Hepatocyte (in vitro differentiated cells): Measurements from ENCODE around the gene LENEP. TPM values are rescaled to one million over a fixed set of nuclear protein-coding genes. Genes with fewer than 3 reads are reported as not detected.

Experiments used
- DNase-seq: peaks from one replicate; pipeline ENCODE4 v3.0.0-alpha.2; 2016; ENCODE audit warnings: low spot score
- H2AFZ ChIP-seq: fragments of 200-600 bp; sonication (generic); 2 replicates; pipeline ENCODE4 v1.6.0; 2016; ENCODE audit warnings: antibody characterized with exemption, mild to moderate bottlenecking
- H3K27ac ChIP-seq: fragments of 200-600 bp; sonication (generic); 2 replicates; pipeline ENCODE4 v1.5.1; 2016; ENCODE audit warnings: mild to moderate bottlenecking
- H3K27me3 ChIP-seq: fragments of 200-600 bp; sonication (generic); 2 replicates; pipeline ENCODE4 v1.6.1; 2016
- H3K36me3 ChIP-seq: fragments of 200-600 bp; sonication (generic); replicated peaks from 2 replicates; pipeline ENCODE4 v1.5.1; 2016; ENCODE audit warnings: low read depth; ENCODE audit not compliant: insufficient read depth
- H3K4me1 ChIP-seq: fragments of 200-600 bp; sonication (generic); 2 replicates; pipeline ENCODE4 v1.5.1; 2016; ENCODE audit warnings: mild to moderate bottlenecking, moderate library complexity; ENCODE audit not compliant: insufficient read depth
- H3K4me2 ChIP-seq: fragments of 200-600 bp; sonication (generic); 2 replicates; pipeline ENCODE4 v1.6.0; 2016
- H3K4me3 ChIP-seq: fragments of 200-600 bp; sonication (generic); 2 replicates; pipeline ENCODE4 v1.5.1; 2016; ENCODE audit warnings: mild to moderate bottlenecking
- H3K79me2 ChIP-seq: fragments of 200-600 bp; sonication (generic); 2 replicates; pipeline ENCODE4 v1.6.0; 2017; ENCODE audit warnings: mild to moderate bottlenecking
- H3K9me2 ChIP-seq: fragments of 200-600 bp; sonication (generic); replicated peaks from 2 replicates; pipeline ENCODE4 v1.6.0; 2017; ENCODE audit warnings: mild to moderate bottlenecking; ENCODE audit not compliant: insufficient read depth
- H3K9me3 ChIP-seq: fragments of 200-600 bp; sonication (generic); 2 replicates; pipeline ENCODE4 v1.5.1; 2016; ENCODE audit warnings: low read depth, mild to moderate bottlenecking
- H4K20me1 ChIP-seq: fragments of 200-600 bp; sonication (generic); 2 replicates; pipeline ENCODE4 v1.6.0; 2016; ENCODE audit warnings: mild to moderate bottlenecking; ENCODE audit not compliant: insufficient read depth, poor library complexity, severe bottlenecking
- CTCF ChIP-seq: fragments of 200-600 bp; sonication (generic); IDR thresholded peaks from 2 replicates; pipeline ENCODE4 v1.5.1; 2016; ENCODE audit warnings: antibody characterized with exemption, mild to moderate bottlenecking; ENCODE audit not compliant: poor library complexity
- EZH2 ChIP-seq: fragments of 200-600 bp; sonication (generic); IDR thresholded peaks from 2 replicates; pipeline ENCODE4 v1.6.1; 2016; ENCODE audit warnings: antibody characterized with exemption, mild to moderate bottlenecking, borderline replicate concordance
- EZH2phosphoT487 ChIP-seq: fragments of 200-600 bp; sonication (generic); IDR thresholded peaks from one replicate; pipeline ENCODE4 v1.6.1; 2018; ENCODE audit warnings: antibody characterized with exemption, mild to moderate bottlenecking, low read depth, moderate library complexity; ENCODE audit not compliant: unreplicated experiment, severe bottlenecking
- whole genome bisulfite sequencing: methylation state at CpG from one replicate; pipeline ENCODE4 v1.1.6; 2016; ENCODE audit warnings: low lambda C conversion rate; ENCODE audit errors: missing lambda C conversion rate; 5-methylcytosine and 5-hydroxymethylcytosine counted together
- polyA plus RNA-seq: library from polyadenylated mRNA; unstranded; fragments of >200 nt; fragmentation: Nextera tagmentation; extraction: Ambion mirVana; gene quantifications from 2 replicates; pipeline ENCODE4 v1.2.1, GENCODE V29; 2016
- total RNA-seq: library from RNA; depleted of rRNA; stranded (reverse); fragments of >200 nt; gene quantifications from 2 replicates; pipeline ENCODE4 v1.2.3, GENCODE V29; 2014

The LENEP gene
- total and polyA plus RNA-seq, 2 experiments from 2014 or later: not detected

- Histone ChIP-seq H3K4me3 (no peak overlapping the region), H4K20me1 (no peaks in the 10 kb centered on the region), H3K4me2 (no peak overlapping the region), H3K4me1 (peaks cover 7% of the 10 kb centered on the region), H3K27me3 (no peaks in the 10 kb centered on the region), H3K9me2 (no peaks in the 10 kb centered on the region), H3K36me3 (no peaks in the 10 kb centered on the region), H3K9me3 (no peaks in the 10 kb centered on the region), H3K27ac (no peak overlapping the region), H3K79me2 (no peaks in the 10 kb centered on the region), H2AFZ (no peak overlapping the region)
- TF ChIP-seq CTCF: no peak
- no peak for TF ChIP-seq EZH2phosphoT487
- TF ChIP-seq EZH2: no peak
- no peak for DNase-seq
- WGBS: 72% methylated on average over 4 of the region's 4 CpGs
Measured at GRCh38 chr1:155022927-155023236, 29.5 kb downstream of the LENEP start.

- Histone ChIP-seq H3K27me3 (no peaks in the 10 kb centered on the region), H3K9me2 (no peaks in the 10 kb centered on the region), H2AFZ (no peak overlapping the region), H3K27ac (no peak overlapping the region), H4K20me1 (no peaks in the 10 kb centered on the region), H3K4me2 (no peak overlapping the region), H3K9me3 (no peaks in the 10 kb centered on the region), H3K79me2 (no peaks in the 10 kb centered on the region), H3K36me3 (no peaks in the 10 kb centered on the region), H3K4me3 (no peak overlapping the region), H3K4me1 (no peaks in the 10 kb centered on the region)
- TF ChIP-seq EZH2phosphoT487 (no peak), CTCF (no peak), EZH2 (no peak)
- 79% methylated on average over 5 of the region's 5 CpGs for WGBS
- DNase-seq: no peak
Measured at GRCh38 chr1:155023627-155024026, 30.2 kb downstream of the LENEP start.

GRCh38 chr1:155024315-155024714, 30.9 kb downstream of the LENEP start:
- no peak overlapping the region for H3K4me2 ChIP-seq
- 94% methylated on average over 9 of the region's 9 CpGs for WGBS
- TF ChIP-seq EZH2 (no peak), CTCF (no peak), EZH2phosphoT487 (no peak)

GRCh38 chr1:155026154-155026553, 32.8 kb downstream of the LENEP start:
- Histone ChIP-seq H3K36me3 (no peaks in the 10 kb centered on the region), H3K9me2 (no peaks in the 10 kb centered on the region), H3K27me3 (no peaks in the 10 kb centered on the region), H3K4me3 (no peak overlapping the region), H3K79me2 (no peaks in the 10 kb centered on the region), H3K4me1 (no peaks in the 10 kb centered on the region), H3K4me2 (no peak overlapping the region), H3K9me3 (no peaks in the 10 kb centered on the region), H4K20me1 (no peaks in the 10 kb centered on the region), H3K27ac (no peak overlapping the region), H2AFZ (no peak overlapping the region)
- no peak for DNase-seq
- 74% methylated on average over 8 of the region's 9 CpGs for WGBS
- TF ChIP-seq EZH2 (no peak), EZH2phosphoT487 (no peak), CTCF (no peak)

More at GRCh38 chr1:155024315-155024714, 30.9 kb downstream of the LENEP start:
- DNase-seq: no peak
- H3K27ac ChIP-seq: no peak overlapping the region
- H3K9me2 ChIP-seq: no peaks in the 10 kb centered on the region
- no peaks in the 10 kb centered on the region for H3K36me3 ChIP-seq
- no peak overlapping the region for H2AFZ ChIP-seq
- no peaks in the 10 kb centered on the region for H3K9me3 ChIP-seq
- no peaks in the 10 kb centered on the region for H3K4me1 ChIP-seq
- H3K4me3 ChIP-seq: no peak overlapping the region
- no peaks in the 10 kb centered on the region for H3K79me2 ChIP-seq
- no peaks in the 10 kb centered on the region for H3K27me3 ChIP-seq
- H4K20me1 ChIP-seq: no peaks in the 10 kb centered on the region
